GM12878 (cell line): ENCODE measurements around the gene STXBP4. TPM values are rescaled to one million over a fixed set of nuclear protein-coding genes. Genes with fewer than 3 reads are reported as not detected.

Experiments
- ATAC-seq: fragments of 200-7000 bp; cut with Tn5 transposase; 3 replicates; pipeline ENCODE4 v1.9.1; 2020; ENCODE audit warnings: mild to moderate bottlenecking, moderate library complexity
- BruUV-seq: library from RNA; stranded (reverse); fragments of 400-500 nt; replicated peaks from 2 replicates; lab custom pipeline; 2021; lab: Mats Ljungman, UMichigan
- CTCF ChIA-PET: fragments of 300-600 bp; sonication (Branson Sonifier 250); formaldehyde crosslinking; extraction: SDS; loops from one replicate; lab custom pipeline; 2021; ENCODE audit warnings: inconsistent platforms; lab: Yijun Ruan, JAX
- POLR2A ChIA-PET: fragments of 350-600 bp; formaldehyde crosslinking; extraction: SDS; loops from one replicate; lab custom pipeline; 2021; ENCODE audit warnings: inconsistent platforms; lab: Charles Lee
- RAD21 ChIA-PET: fragments of 300-600 bp; sonication (Branson Sonifier 250); formaldehyde crosslinking; loops from one replicate; lab custom pipeline; 2023; ENCODE audit warnings: antibody characterized with exemption; ENCODE audit not compliant: unreplicated experiment; lab: Charles Lee
- SMC1A ChIA-PET: fragments of 300-600 bp; sonication (Branson Sonifier 250); formaldehyde crosslinking; loops from one replicate; lab custom pipeline; 2023; ENCODE audit not compliant: unreplicated experiment, uncharacterized antibody; lab: Charles Lee
- DNase-seq: peaks from one replicate; pipeline ENCODE4 v3.0.0-alpha.2; 2011; ENCODE audit warnings: low read depth, low spot score
- FAIRE-seq: peaks from 3 replicates; lab custom pipeline; 2011; peaks lifted over from hg19 to GRCh38; lab: Jason Lieb, UNC
- H2AFZ ChIP-seq: 2 replicates; pipeline ENCODE4 v1.6.0; 2011; ENCODE audit warnings: low read depth, low read length, control low read depth; ENCODE audit not compliant: control insufficient read depth
- H3K27ac ChIP-seq: 2 replicates; pipeline ENCODE4 v1.5.1; 2011; ENCODE audit warnings: control low read depth; ENCODE audit not compliant: control insufficient read depth, insufficient read depth
- H3K27me3 ChIP-seq, 2 experiments: replicated peaks in 1 of 2; 2 replicates each; pipeline versions ENCODE4 v1.6.0 to v1.6.1; 2011; ENCODE audit warnings: low read length in 1 of 2; ENCODE audit not compliant: control insufficient read depth in 2 of 2, insufficient read depth in 2 of 2
- H3K36me3 ChIP-seq, 2 experiments: 2 replicates each; pipeline ENCODE4 v1.5.1; 2011; ENCODE audit warnings: low read length in 1 of 2; ENCODE audit not compliant: control insufficient read depth in 2 of 2, insufficient read depth in 2 of 2
- H3K4me1 ChIP-seq: 2 replicates; pipeline ENCODE4 v1.6.1; 2011; ENCODE audit warnings: mild to moderate bottlenecking, low read length, moderate library complexity, mixed read lengths; ENCODE audit not compliant: control insufficient read depth, insufficient read depth
- H3K4me2 ChIP-seq: 2 replicates; pipeline ENCODE4 v1.6.0; 2011; ENCODE audit warnings: control low read depth; ENCODE audit not compliant: control insufficient read depth, insufficient read depth
- H3K4me3 ChIP-seq: fragments of 200-600 bp; sonication (generic); 2 replicates; pipeline ENCODE4 v1.5.1; 2016
- H3K79me2 ChIP-seq: 2 replicates; pipeline ENCODE4 v1.6.0; 2011; ENCODE audit warnings: low read length; ENCODE audit not compliant: control insufficient read depth, insufficient read depth
- H3K9ac ChIP-seq: 2 replicates; pipeline ENCODE4 v1.8.0; 2011; ENCODE audit warnings: low read length, control low read depth, mixed read lengths; ENCODE audit not compliant: control insufficient read depth, insufficient read depth
- H3K9me3 ChIP-seq: replicated peaks from 3 replicates; pipeline ENCODE4 v1.5.1; 2011; ENCODE audit warnings: mild to moderate bottlenecking, low read length; ENCODE audit not compliant: control insufficient read depth, insufficient read depth
- H4K20me1 ChIP-seq: 2 replicates; pipeline ENCODE4 v1.6.0; 2011; ENCODE audit not compliant: control insufficient read depth, insufficient read depth
- ATF7 ChIP-seq: fragments of 450-650 bp; IDR thresholded peaks from 2 replicates; pipeline ENCODE4 v1.6.1; 2016; ENCODE audit warnings: low read depth, mild to moderate bottlenecking
- CHD2 ChIP-seq: IDR thresholded peaks from 2 replicates; pipeline ENCODE4 v1.6.1; 2011; ENCODE audit warnings: low read depth, low read length, improper control_type of control experiment, borderline replicate concordance
- CHD4 ChIP-seq: fragments of 200-600 bp; sonication (generic); IDR thresholded peaks from 2 replicates; pipeline ENCODE4 v1.6.1; 2016; ENCODE audit warnings: mild to moderate bottlenecking
- GATAD2B ChIP-seq: fragments of 450-650 bp; conservative IDR thresholded peaks from 2 replicates; pipeline ENCODE4 v1.6.1; 2017; ENCODE audit warnings: low read depth, mild to moderate bottlenecking, moderate library complexity
- NRF1 ChIP-seq: conservative IDR thresholded peaks from 2 replicates; pipeline ENCODE4 v1.6.1; 2011; ENCODE audit warnings: mild to moderate bottlenecking, low read depth, low read length, improper control_type of control experiment
- POU2F2 ChIP-seq: IDR thresholded peaks from 3 replicates; pipeline ENCODE4 v1.6.1; 2011; ENCODE audit warnings: low read depth, mild to moderate bottlenecking, low read length, borderline replicate concordance
- SMARCA5 ChIP-seq: fragments of 450-650 bp; IDR thresholded peaks from 2 replicates; pipeline ENCODE4 v1.6.1; 2017; ENCODE audit warnings: mild to moderate bottlenecking
- SREBF2 ChIP-seq: IDR thresholded peaks from 2 replicates; pipeline ENCODE4 v1.6.1; 2012; ENCODE audit warnings: mild to moderate bottlenecking, low read length
- ZNF207 ChIP-seq: fragments of 450-650 bp; IDR thresholded peaks from 2 replicates; pipeline ENCODE4 v1.6.1; 2014; ENCODE audit warnings: antibody characterized with exemption, mild to moderate bottlenecking, borderline replicate concordance
- ZSCAN29 ChIP-seq: fragments of 450-650 bp; IDR thresholded peaks from 2 replicates; pipeline ENCODE4 v1.6.1; 2017; ENCODE audit warnings: mild to moderate bottlenecking, moderate library complexity
- WGBS: methylation state at CpG from one replicate; pipeline ENCODE4 v1.1.6; 2016; ENCODE audit warnings: low lambda C conversion rate; ENCODE audit not compliant: insufficient replicate concordance, insufficient coverage; ENCODE audit errors: missing lambda C conversion rate; 5-methylcytosine and 5-hydroxymethylcytosine counted together
- in situ Hi-C: fragments of 300-500 bp; cut with MboI; formaldehyde crosslinking; loops from 9 replicates; pipeline ENCODE4 v1.14.3; 2018; ENCODE audit warnings: mixed read lengths
- intact Hi-C: fragments of 100-400 bp; cut with micrococcal nuclease; formaldehyde crosslinking; loops from one replicate; pipeline ENCODE4 v1.14.2; 2022; ENCODE audit not compliant: unreplicated experiment
- polyA plus RNA-seq, 11 experiments: library from polyadenylated mRNA; depleted of rRNA in 4 of 11; unstranded in 6 of 11; stranded (reverse) in 5 of 11; fragments of >200 nt; fragmentation: Nextera tagmentation in 4 of 11; fragmentation: Illumina TruSeq in 1 of 11; extraction: Ambion mirVana in 4 of 11; extraction: Trizol in 1 of 11; gene quantifications; 1 replicate in 1 of 11; 2 replicates in 10 of 11; pipeline versions ENCODE4 v1.2.1 to v1.2.3, GENCODE V29; 2011 to 2016; ENCODE audit warnings: inconsistent platforms in 2 of 11, missing spikeins in 2 of 11, low read depth in 1 of 11
- total RNA-seq, 4 experiments: library from RNA; depleted of rRNA in 3 of 4; stranded (reverse); fragments of >200 nt in 3 of 4; fragmentation: Illumina TruSeq in 1 of 4; extraction: Trizol in 1 of 4; gene quantifications; 2 replicates each; pipeline versions ENCODE4 v1.2.1 to v1.2.3, GENCODE V29; 2013 to 2021
- TF ChIP-seq, protein P1 (sequence below): IDR thresholded peaks from 2 replicates; pipeline ENCODE4 v1.6.1; 2012; ENCODE audit warnings: low read depth, low read length, improper control_type of control experiment

STXBP4 gene
- total and polyA plus RNA-seq, 10 of the 15 experiments (the other 5 are each of a cell fraction or from before 2014, with no cell fraction given) = 4.3 to 11.0 (median 6.7) TPM

DNA sequence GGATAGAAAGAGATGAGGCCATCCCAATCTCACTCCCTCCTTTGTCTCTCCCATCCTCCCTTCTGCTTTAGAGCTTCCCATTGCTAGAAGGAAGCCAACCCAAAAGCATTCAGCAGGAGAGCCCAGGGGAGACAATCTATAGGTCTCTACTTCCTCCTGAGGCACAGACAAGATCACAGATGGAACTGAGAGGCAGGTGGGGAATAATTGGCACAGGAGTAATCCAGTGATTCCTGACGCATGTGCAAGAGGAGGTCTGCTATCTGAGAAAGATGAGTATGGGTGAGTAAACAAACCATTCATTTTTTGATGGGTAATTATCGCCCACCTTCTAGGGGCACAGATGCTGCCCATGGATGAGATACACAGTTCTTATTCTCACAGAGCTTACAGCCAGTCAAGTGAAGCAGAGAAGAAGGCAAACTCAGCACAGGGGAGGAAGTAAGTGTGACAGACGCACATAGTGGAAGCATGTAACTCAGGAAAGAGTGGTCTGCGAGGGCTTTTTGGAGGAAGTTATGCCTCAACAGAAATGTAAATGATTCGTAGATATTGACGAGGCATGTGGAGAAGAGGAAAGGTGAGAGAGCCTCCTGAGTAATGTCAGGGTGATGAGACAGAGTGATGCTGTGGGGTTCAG, 207.3 kb downstream of the STXBP4 start:
- no peaks in the 10 kb centered on the region for H3K79me2 ChIP-seq
- 1% methylated on average over 6 of the region's 6 CpGs for WGBS
- no peak overlapping the region for H3K4me2 ChIP-seq
- POLR2A ChIA-PET = no interaction called here
- SMC1A ChIA-PET = interaction anchor here (1.1 to 1.2 kb wide), 2 partner anchors 11 to 20 kb away, joined by 3 to 4 read pairs; no protein-coding TSS in a partner anchor
- no peaks in the 10 kb centered on the region for H4K20me1 ChIP-seq
- peaks cover 11% of the 10 kb centered on the region; the same call in 1 of the 2 replicates for H3K4me1 ChIP-seq
- ATAC-seq (no peak), DNase-seq (no peak), FAIRE-seq (no peak)
- H3K9me3 ChIP-seq = no peaks in the 10 kb centered on the region; the same call in 2 of the 3 replicates
- CTCF ChIA-PET = no interaction called here
- no peak overlapping the region for H2AFZ ChIP-seq
- intact Hi-C loops = no loop called here
- no peaks in the 10 kb centered on the region for H3K36me3 ChIP-seq
- BruUV-seq = no TSS peak
- H3K4me3 ChIP-seq = no peak overlapping the region
- RAD21 ChIA-PET = no interaction called here
- H3K27me3 ChIP-seq = no peaks in the 10 kb centered on the region
- no peak overlapping the region for H3K9ac ChIP-seq
- H3K27ac ChIP-seq = no peak overlapping the region
- in situ Hi-C loops = no loop called here
- TF ChIP-seq GATAD2B (no peak), SREBF2 (no peak), SMARCA5 (no peak), ZSCAN29 (no peak), POU2F2 (no peak), ATF7 (no peak), CHD4 (no peak), NRF1 (no peak), ZNF207 (no peak), CHD2 (no peak)
- TF ChIP-seq, protein P1, sequence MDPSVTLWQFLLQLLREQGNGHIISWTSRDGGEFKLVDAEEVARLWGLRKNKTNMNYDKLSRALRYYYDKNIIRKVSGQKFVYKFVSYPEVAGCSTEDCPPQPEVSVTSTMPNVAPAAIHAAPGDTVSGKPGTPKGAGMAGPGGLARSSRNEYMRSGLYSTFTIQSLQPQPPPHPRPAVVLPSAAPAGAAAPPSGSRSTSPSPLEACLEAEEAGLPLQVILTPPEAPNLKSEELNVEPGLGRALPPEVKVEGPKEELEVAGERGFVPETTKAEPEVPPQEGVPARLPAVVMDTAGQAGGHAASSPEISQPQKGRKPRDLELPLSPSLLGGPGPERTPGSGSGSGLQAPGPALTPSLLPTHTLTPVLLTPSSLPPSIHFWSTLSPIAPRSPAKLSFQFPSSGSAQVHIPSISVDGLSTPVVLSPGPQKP = no peak
